Upper lobe of left lung (tissue), 6 donors: ENCODE results near the gene NAAA. TPM values are rescaled to one million over a fixed set of nuclear protein-coding genes. Genes with fewer than 3 reads are reported as not detected.

Experiments
- ATAC-seq, 2 donors: fragments of 200-7000 bp; cut with Tn5 transposase; one replicate each; pipeline ENCODE4 v1.9.1; 2022; ENCODE audit warnings: mild to moderate bottlenecking in 2 of 2, moderate library complexity in 2 of 2; ENCODE audit not compliant: low FRiP score in 2 of 2
- DNase-seq, 2 donors: peaks; one replicate each; pipeline ENCODE4 v3.0.0-alpha.2; 2019 to 2020
- H3K27ac ChIP-seq, 4 donors: fragments of 200-600 bp; sonication (generic); one replicate each; pipeline ENCODE4 v1.5.1; 2016 to 2019
- H3K27me3 ChIP-seq, 4 donors: fragments of 200-600 bp; sonication (generic); one replicate each; pipeline ENCODE4 v1.5.1; 2017 to 2019
- H3K36me3 ChIP-seq, 4 donors: fragments of 200-600 bp; sonication (generic); one replicate each; pipeline ENCODE4 v1.5.1; 2016 to 2019
- H3K4me1 ChIP-seq, 4 donors: fragments of 200-600 bp; sonication (generic); one replicate each; pipeline ENCODE4 v1.5.1; 2018 to 2019
- H3K4me3 ChIP-seq, 4 donors: fragments of 200-600 bp; sonication (generic); one replicate each; pipeline ENCODE4 v1.5.1; 2017 to 2019; ENCODE audit warnings: mild to moderate bottlenecking in 2 of 4, moderate library complexity in 1 of 4
- H3K9me3 ChIP-seq, 4 donors: fragments of 200-600 bp; sonication (generic); one replicate each; pipeline ENCODE4 v1.5.1; 2018 to 2019
- EP300 ChIP-seq, 4 donors: sonication (generic); formaldehyde crosslinking; IDR thresholded peaks; one replicate each; pipeline ENCODE4 v1.5.1; 2017; ENCODE audit warnings: antibody characterized with exemption in 4 of 4, control low read depth in 2 of 4
- POLR2A ChIP-seq, 4 donors: fragments of 450-650 bp; IDR thresholded peaks; one replicate each; pipeline ENCODE4 v1.5.1; 2016 to 2017; ENCODE audit warnings: antibody characterized with exemption in 4 of 4, mild to moderate bottlenecking in 2 of 4
- POLR2AphosphoS5 ChIP-seq, 2 donors: sonication (generic); formaldehyde crosslinking; IDR thresholded peaks; one replicate each; pipeline ENCODE4 v1.5.1; 2017; ENCODE audit warnings: antibody characterized with exemption in 2 of 2
- WGBS, 2 donors: methylation state at CpG; one replicate each; pipeline ENCODE4 v1.1.5; 2017 to 2018; 5-methylcytosine and 5-hydroxymethylcytosine counted together
- total RNA-seq, 6 donors: library from RNA; depleted of rRNA in 4 of 6; stranded (reverse); fragments of >200 nt in 4 of 6; gene quantifications; one replicate each; pipeline versions ENCODE4 v1.1.0 to v1.2.1, GENCODE V29; 2016 to 2021
- TF ChIP-seq, protein P1 (sequence below), 6 experiments: fragments of 450-650 bp in 4 of 6; fragments of 200-600 bp in 2 of 6; sonication (generic) in 2 of 6; IDR thresholded peaks; one replicate each; pipeline ENCODE4 v1.5.1; 2016 to 2019; ENCODE audit warnings: antibody characterized with exemption in 6 of 6
- donor health status: DM: no; HTN: no; CAD: no; lungs with moderate emphysema.
- donor health status: DM: no; HTN: yes; CAD: no; lungs with severe emphysema.

The NAAA gene
- total RNA-seq, 6 donors from 2014 or later: 14.4 to 45.6 (median 36.7) TPM

DNA sequence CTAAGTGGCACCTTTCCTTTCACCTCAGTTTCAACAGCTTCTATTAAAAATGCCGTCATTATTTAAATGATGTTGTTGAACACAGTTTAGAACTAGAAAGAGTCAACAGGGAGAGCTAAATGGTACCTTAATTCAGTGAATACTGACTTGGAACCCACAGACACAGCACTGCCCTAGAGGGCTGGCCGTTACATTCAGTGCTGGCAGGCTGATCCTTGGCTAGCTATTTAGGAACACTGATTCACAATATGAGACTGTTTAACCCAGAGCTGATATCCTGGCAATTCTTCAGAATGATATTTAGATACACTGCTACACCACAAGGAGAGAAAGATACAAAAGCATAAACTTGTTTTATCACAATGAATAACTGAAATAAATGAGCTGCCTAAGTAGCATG lies 12.7 kb upstream of the NAAA start:
- ATAC-seq: no peak
- Histone ChIP-seq H3K36me3 (peaks cover 40 to 84% (median 69%) of the 10 kb centered on the region in 4 donors), H3K4me3 (no peak overlapping the region), H3K4me1 (no peaks in the 10 kb centered on the region), H3K27ac (no peak overlapping the region), H3K9me3 (no peaks in the 10 kb centered on the region), H3K27me3 (no peaks in the 10 kb centered on the region)
- 85 to 88% methylated on average over 2 of the region's 2 CpGs for WGBS, 2 donors
- TF ChIP-seq, protein P1, sequence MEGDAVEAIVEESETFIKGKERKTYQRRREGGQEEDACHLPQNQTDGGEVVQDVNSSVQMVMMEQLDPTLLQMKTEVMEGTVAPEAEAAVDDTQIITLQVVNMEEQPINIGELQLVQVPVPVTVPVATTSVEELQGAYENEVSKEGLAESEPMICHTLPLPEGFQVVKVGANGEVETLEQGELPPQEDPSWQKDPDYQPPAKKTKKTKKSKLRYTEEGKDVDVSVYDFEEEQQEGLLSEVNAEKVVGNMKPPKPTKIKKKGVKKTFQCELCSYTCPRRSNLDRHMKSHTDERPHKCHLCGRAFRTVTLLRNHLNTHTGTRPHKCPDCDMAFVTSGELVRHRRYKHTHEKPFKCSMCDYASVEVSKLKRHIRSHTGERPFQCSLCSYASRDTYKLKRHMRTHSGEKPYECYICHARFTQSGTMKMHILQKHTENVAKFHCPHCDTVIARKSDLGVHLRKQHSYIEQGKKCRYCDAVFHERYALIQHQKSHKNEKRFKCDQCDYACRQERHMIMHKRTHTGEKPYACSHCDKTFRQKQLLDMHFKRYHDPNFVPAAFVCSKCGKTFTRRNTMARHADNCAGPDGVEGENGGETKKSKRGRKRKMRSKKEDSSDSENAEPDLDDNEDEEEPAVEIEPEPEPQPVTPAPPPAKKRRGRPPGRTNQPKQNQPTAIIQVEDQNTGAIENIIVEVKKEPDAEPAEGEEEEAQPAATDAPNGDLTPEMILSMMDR (IDR thresholded peaks at IDR 0.05): no peak
- TF ChIP-seq POLR2A (IDR thresholded peaks at IDR 0.05): no peak
- no peak for TF ChIP-seq POLR2AphosphoS5 (IDR thresholded peaks at IDR 0.05)
- TF ChIP-seq EP300 (IDR thresholded peaks at IDR 0.05): no peak
- DNase-seq: no peak

DNA sequence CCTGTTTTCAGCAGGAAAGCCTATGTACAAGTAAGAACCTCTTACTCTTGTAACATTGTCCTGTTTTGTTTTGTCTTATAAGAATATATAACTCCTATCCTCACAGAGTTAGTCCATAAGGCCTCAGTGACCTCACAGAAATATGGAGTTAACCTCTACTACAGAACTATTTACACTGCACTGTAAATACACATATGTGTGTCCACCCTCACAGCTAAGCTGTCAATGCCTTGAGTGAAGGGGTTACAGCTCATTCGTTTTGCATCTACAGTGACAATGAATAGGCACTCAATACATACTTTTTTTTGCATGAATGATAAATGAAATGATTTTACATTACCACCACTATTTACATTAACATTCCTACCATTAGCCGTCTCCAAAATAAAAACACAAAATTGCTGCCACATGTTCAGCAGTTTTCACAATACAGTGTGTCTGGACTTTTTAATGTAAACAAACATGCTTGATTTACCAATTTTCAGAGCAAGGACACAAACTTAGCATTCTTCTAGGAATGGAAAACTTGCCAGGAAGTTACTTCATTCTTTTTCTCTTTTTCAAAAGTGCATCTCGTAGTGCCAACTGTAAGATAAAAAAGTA lies 9.5 kb upstream of the NAAA start:
- peaks cover 18 to 71% (median 47%) of the 10 kb centered on the region in 4 donors for H3K36me3 ChIP-seq
- no peak for ATAC-seq
- WGBS, 2 donors: 78% methylated on average over 3 of the region's 3 CpGs

GRCh38 chr4:75948822-75949444 lies 8.1 kb upstream of the NAAA start:
- H3K36me3 ChIP-seq: peaks cover 17 to 58% (median 35%) of the 10 kb centered on the region in 4 donors
- no peaks in the 10 kb centered on the region for H3K9me3 ChIP-seq
- H3K4me1 ChIP-seq: no peaks in the 10 kb centered on the region
- H3K27me3 ChIP-seq: no peaks in the 10 kb centered on the region
- no peak overlapping the region for H3K27ac ChIP-seq
- ATAC-seq (no peak), DNase-seq (no peak)
- no peak overlapping the region for H3K4me3 ChIP-seq
- no peak for TF ChIP-seq EP300 (IDR thresholded peaks at IDR 0.05)
- no peak for TF ChIP-seq POLR2AphosphoS5 (IDR thresholded peaks at IDR 0.05)
- no peak for TF ChIP-seq POLR2A (IDR thresholded peaks at IDR 0.05)
- TF ChIP-seq, protein P1 (IDR thresholded peaks at IDR 0.05): no peak
- WGBS, 2 donors: 68 to 85% methylated on average over 5 of the region's 5 CpGs

More for the DNA sequence above, 9.5 kb upstream of the NAAA start:
- Histone ChIP-seq H3K27ac (no peak overlapping the region), H3K27me3 (no peaks in the 10 kb centered on the region), H3K9me3 (no peaks in the 10 kb centered on the region), H3K4me1 (no peaks in the 10 kb centered on the region), H3K4me3 (no peak overlapping the region)
- DNase-seq: no peak
- TF ChIP-seq, protein P1 (IDR thresholded peaks at IDR 0.05): no peak
- TF ChIP-seq POLR2A (IDR thresholded peaks at IDR 0.05) (no peak), EP300 (IDR thresholded peaks at IDR 0.05) (no peak), POLR2AphosphoS5 (IDR thresholded peaks at IDR 0.05) (no peak)

GRCh38 chr4:75939890-75940691 lies 722 bp downstream of the NAAA start:
- Histone ChIP-seq H3K27me3 (no peaks in the 10 kb centered on the region), H3K4me3 (peak overlapping the region; percentile 66 to 91 (median 82)), H3K9me3 (no peaks in the 10 kb centered on the region), H3K4me1 (peaks cover 4 to 16% (median 12%) of the 10 kb centered on the region in 4 donors), H3K27ac (peak overlapping the region; percentile 81 to 88 (median 84)), H3K36me3 (peaks cover 0 to 4% (median 0%) of the 10 kb centered on the region in 4 donors)
- DNase-seq (peak; percentile 75 to 93), ATAC-seq (peak; percentile 93 to 94)
- TF ChIP-seq POLR2A (IDR thresholded peaks at IDR 0.05) (peak in 3 of 4 donors; percentile 31 to 51 (median 34)), POLR2AphosphoS5 (IDR thresholded peaks at IDR 0.05) (peak in 1 of 2 donors; percentile 51), EP300 (IDR thresholded peaks at IDR 0.05) (no peak)
- WGBS, 2 donors: 1% methylated on average over 23 to 46 of the region's 67 CpGs

GRCh38 chr4:75935628-75936027 lies 5.2 kb downstream of the NAAA start:
- Histone ChIP-seq H3K27me3 (no peaks in the 10 kb centered on the region), H3K9me3 (no peaks in the 10 kb centered on the region), H3K4me1 (peaks cover 4 to 8% (median 7%) of the 10 kb centered on the region in 4 donors), H3K36me3 (peaks cover 0 to 25% (median 4%) of the 10 kb centered on the region in 4 donors), H3K4me3 (no peak overlapping the region), H3K27ac (no peak overlapping the region)
- 92 to 100% methylated on average over 1 of the region's 1 CpG for WGBS, 2 donors
- TF ChIP-seq EP300 (IDR thresholded peaks at IDR 0.05) (no peak), POLR2AphosphoS5 (IDR thresholded peaks at IDR 0.05) (no peak), POLR2A (IDR thresholded peaks at IDR 0.05) (no peak)
- TF ChIP-seq, protein P1 (IDR thresholded peaks at IDR 0.05): no peak
- ATAC-seq: no peak
- no peak for DNase-seq
